ENCODE results near the gene FAM229A.

Gene FAM229A

GRCh38 chr1:32345289-32345827 is 16.9 kb downstream of the FAM229A start:
- no peak for DNase-seq

GRCh38 chr1:32342704-32343103 is 19.6 kb downstream of the FAM229A start:
- no peak for DNase-seq

DNA sequence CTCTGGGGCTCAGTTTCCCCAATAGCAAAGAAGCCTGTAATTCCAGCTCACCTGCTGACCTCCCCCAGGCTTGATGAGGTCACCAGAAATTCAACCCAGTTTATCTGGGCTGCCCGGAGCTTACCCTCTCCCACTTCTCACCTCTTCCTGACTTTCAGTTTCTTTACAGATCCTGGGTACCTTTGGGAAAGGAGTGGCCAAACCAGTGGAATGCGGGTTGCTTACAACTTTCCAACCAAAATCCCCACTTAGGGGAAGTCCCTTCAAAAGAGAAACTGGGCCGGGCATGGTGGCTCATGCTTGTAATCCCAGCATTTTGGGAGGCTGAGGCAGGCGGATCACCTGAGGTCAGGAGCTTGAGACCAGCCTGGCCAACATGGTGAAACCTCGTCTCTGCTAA is 20.3 kb downstream of the FAM229A start:
- DNase-seq: no peak

- DNase-seq: no peak
Measured at GRCh38 chr1:32341186-32341757, 21.0 kb downstream of the FAM229A start.

GRCh38 chr1:32339363-32339978 is 22.8 kb downstream of the FAM229A start:
- DNase-seq: peak; percentile 22

DNA sequence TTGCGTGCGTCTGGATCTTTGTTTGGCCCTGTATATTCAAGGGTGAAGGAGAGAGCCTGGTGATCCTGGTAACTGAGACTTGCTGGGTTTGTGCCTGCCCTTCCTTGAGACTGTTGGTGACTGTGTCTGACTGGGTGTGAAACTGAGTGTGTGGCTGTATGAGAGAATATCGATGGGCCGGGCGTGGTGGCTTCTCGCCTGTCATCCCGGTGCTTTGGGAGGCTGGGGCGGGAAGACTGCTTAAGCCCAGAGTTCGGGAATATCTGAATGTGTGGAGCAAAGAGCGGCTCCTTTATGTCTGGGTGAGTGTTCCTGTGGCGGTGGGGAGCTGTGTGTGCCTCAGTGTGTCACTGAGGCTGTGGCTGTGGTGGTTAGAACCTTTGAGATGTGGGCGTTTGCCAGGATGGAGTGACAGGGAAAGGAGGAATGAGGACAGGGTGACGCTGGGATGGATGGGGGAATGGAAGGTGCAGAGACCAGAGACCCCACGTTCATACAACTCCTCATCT is 23.6 kb downstream of the FAM229A start:
- DNase-seq: no peak

- DNase-seq: no peak
Measured at GRCh38 chr1:32337855-32338636, 24.2 kb downstream of the FAM229A start.

- peak; percentile 45 for DNase-seq
Measured at GRCh38 chr1:32336963-32337675, 25.2 kb downstream of the FAM229A start.

- no peak for DNase-seq
Measured at GRCh38 chr1:32336591-32336932, 25.7 kb downstream of the FAM229A start.

- peak; percentile 71 for DNase-seq
Measured at GRCh38 chr1:32335790-32336590, 26.3 kb downstream of the FAM229A start, which contains the start of gene MARCKSL1. TSS of gene MARCKSL1 (minus strand) at chr1:32336233. CDS start at chr1:32336033, 200 bp downstream.

DNA sequence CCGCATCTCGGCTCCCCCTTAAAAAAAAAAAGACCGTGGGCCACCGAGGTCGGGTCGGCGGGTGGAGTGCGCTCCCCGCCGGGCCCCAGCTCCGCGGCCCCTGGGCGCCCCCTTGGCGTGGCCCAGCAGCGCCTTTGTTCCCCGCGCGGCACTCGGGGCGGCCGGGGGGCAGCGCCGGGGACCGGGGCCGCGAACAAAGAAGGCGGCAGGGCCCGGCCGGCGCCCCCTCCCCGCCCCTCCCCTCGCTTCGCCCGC is 26.8 kb downstream of the FAM229A start:
- no peak for DNase-seq

DNA sequence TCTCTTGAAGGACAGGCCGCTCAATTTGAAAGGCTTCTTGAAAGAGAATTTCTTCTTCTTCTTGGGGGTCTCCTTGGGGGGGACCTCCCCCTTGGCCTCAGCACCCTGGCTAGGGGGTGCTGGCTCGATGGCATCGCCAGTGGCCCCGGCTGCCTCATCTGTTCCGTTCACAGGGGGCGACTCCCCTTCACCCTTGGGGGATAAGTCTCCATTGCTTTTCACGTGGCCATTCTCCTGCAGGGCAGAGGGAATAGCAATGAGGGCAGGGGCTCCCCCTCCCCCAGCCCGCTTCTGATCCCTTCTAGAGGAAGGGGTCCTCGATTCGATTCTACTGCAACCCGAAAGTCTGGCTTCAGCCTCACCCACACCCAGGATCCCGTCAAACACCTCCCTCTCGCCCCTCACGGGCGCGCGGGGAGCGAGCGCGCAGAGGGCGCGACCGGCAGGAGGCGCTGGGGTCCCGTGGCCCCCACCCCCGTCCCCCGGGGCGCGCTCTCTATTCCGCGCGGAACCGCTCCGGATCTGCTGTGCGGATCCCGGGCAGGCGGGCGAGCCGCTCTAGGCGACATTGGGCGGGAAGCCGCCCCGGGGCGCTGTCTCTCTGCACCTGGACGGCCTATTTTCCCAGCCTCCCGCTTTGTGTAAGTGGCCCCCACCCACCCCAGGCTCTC is 27.3 kb downstream of the FAM229A start:
- no peak for DNase-seq

- DNase-seq: no peak
Measured at GRCh38 chr1:32334274-32334861, 27.9 kb downstream of the FAM229A start.

DNA sequence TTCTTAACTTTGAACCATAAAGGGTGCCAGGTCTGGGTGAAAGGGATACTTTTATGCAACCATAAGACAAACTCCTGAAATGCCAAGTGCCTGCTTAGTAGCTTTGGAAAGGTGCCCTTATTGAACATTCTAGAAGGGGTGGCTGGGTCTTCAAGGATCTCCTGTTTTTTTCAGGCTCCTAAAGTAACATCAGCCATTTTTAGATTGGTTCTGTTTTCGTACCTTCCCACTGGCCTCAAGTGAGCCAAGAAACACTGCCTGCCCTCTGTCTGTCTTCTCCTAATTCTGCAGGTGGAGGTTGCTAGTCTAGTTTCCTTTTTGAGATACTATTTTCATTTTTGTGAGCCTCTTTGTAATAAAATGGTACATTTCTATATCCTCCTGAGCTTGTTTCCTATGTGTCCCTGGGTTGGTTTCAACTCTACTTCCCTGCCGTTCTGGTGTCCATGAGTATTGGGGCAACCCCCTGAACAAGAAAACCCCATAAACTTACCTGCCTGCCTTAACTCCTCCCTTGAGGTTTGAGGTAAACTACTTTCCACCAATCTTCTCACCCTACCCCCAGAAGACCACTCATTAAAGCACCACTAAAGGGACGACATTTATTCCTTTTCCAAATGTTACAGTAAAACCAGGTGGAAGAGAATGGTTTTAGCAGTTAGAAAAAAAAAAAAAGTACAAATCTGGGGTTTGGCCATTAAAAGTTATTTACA is 28.9 kb downstream of the FAM229A start:
- no peak for DNase-seq

GRCh38 chr1:32332290-32333079 is 29.8 kb downstream of the FAM229A start:
- no peak for DNase-seq

GRCh38 chr1:32331549-32331948 is 30.7 kb downstream of the FAM229A start:
- no peak for DNase-seq

GRCh38 chr1:32330558-32331151 is 31.6 kb downstream of the FAM229A start:
- DNase-seq: no peak

DNA sequence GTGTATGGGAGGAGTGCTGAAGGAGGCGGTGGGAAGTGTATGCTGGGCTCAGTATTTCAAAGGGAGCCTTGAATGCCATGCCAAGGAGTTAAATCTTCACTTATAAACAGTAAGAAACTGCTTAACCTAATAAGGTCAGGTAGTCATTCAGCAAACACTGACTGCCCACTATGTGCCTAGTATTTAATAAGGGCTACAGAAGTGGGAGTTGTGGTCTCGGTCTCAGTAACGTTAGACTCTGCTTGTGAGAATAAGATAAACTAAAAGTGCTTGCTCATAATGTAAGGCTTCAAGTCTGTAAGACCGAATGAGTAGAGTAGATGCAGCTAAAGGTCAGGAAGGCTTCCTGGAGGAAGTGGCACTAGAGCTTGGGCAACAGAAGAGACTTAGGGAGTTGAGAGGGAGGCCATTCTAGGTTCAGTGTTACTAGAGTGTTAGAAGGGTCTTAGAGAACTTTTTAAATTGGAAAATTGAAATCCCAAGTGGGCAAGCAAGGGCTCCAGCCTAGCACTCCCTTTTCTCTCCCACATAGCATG is 32.3 kb downstream of the FAM229A start:
- no peak for DNase-seq

- no peak for DNase-seq
Measured at GRCh38 chr1:32327204-32327603, 35.1 kb downstream of the FAM229A start.

All from T1000 (cell line).